NB4 (cell line): ENCODE results near the gene ARHGAP45.

Experiments used
- DNase-seq: peaks from one replicate; pipeline ENCODE4 v3.0.0; 2010; ENCODE audit warnings: low read depth
- H3K4me3 ChIP-seq: one replicate; pipeline ENCODE4 v1.5.1; 2011; ENCODE audit warnings: mild to moderate bottlenecking, low read depth, low read length, moderate library complexity
- MAX ChIP-seq: IDR thresholded peaks from 2 replicates; pipeline ENCODE4 v1.6.1; 2011; ENCODE audit warnings: low read depth, low read length
- MYC ChIP-seq: IDR thresholded peaks from 2 replicates; pipeline ENCODE4 v1.6.1; 2011; ENCODE audit warnings: low read depth, low read length
- POLR2A ChIP-seq: IDR thresholded peaks from 2 replicates; pipeline ENCODE4 v1.6.1; 2011; ENCODE audit warnings: mild to moderate bottlenecking; ENCODE audit not compliant: insufficient read length; ENCODE audit errors: extremely low read depth
- TF ChIP-seq, protein P1 (sequence below): IDR thresholded peaks from one replicate; pipeline ENCODE4 v1.5.1; 2012; ENCODE audit warnings: low read depth, low read length

Gene ARHGAP45

GRCh38 chr19:1116726-1117581 is 50.0 kb downstream of the ARHGAP45 start:
- H3K4me3 ChIP-seq = no peak overlapping the region
- no peak for DNase-seq
- TF ChIP-seq MYC (no peak), POLR2A (no peak), MAX (no peak)
- TF ChIP-seq, protein P1, sequence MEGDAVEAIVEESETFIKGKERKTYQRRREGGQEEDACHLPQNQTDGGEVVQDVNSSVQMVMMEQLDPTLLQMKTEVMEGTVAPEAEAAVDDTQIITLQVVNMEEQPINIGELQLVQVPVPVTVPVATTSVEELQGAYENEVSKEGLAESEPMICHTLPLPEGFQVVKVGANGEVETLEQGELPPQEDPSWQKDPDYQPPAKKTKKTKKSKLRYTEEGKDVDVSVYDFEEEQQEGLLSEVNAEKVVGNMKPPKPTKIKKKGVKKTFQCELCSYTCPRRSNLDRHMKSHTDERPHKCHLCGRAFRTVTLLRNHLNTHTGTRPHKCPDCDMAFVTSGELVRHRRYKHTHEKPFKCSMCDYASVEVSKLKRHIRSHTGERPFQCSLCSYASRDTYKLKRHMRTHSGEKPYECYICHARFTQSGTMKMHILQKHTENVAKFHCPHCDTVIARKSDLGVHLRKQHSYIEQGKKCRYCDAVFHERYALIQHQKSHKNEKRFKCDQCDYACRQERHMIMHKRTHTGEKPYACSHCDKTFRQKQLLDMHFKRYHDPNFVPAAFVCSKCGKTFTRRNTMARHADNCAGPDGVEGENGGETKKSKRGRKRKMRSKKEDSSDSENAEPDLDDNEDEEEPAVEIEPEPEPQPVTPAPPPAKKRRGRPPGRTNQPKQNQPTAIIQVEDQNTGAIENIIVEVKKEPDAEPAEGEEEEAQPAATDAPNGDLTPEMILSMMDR = no peak

DNA sequence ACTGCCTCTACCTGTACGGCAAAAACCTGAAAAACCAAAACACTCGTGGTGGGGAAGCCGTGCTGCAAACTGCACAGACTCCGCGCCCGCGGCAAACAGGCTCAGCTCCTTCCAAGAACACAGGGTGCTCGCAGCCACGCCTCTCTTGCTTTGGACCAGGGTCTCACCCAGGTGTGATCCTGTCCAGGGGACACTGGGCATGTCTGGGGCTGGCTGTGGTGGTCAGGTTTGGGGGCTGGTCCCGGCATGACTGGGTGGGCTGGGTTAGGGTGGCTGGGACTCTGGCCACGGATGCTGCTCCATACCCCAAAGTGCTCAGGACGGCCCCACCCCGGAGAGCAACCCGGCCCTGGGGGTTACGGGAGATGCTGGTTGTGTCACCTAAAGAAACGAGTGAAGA is 50.7 kb downstream of the ARHGAP45 start:
- no peak for DNase-seq
- TF ChIP-seq, protein P1 = no peak
- TF ChIP-seq MAX (no peak), MYC (no peak), POLR2A (no peak)
- H3K4me3 ChIP-seq = no peak overlapping the region

- TF ChIP-seq MYC = no peak
- no peak for TF ChIP-seq MAX
- TF ChIP-seq POLR2A = no peak
- TF ChIP-seq, protein P1 = no peak
- no peak for DNase-seq
- H3K4me3 ChIP-seq = no peak overlapping the region
Observed at GRCh38 chr19:1118999-1119398, 52.0 kb downstream of the ARHGAP45 start.

DNA sequence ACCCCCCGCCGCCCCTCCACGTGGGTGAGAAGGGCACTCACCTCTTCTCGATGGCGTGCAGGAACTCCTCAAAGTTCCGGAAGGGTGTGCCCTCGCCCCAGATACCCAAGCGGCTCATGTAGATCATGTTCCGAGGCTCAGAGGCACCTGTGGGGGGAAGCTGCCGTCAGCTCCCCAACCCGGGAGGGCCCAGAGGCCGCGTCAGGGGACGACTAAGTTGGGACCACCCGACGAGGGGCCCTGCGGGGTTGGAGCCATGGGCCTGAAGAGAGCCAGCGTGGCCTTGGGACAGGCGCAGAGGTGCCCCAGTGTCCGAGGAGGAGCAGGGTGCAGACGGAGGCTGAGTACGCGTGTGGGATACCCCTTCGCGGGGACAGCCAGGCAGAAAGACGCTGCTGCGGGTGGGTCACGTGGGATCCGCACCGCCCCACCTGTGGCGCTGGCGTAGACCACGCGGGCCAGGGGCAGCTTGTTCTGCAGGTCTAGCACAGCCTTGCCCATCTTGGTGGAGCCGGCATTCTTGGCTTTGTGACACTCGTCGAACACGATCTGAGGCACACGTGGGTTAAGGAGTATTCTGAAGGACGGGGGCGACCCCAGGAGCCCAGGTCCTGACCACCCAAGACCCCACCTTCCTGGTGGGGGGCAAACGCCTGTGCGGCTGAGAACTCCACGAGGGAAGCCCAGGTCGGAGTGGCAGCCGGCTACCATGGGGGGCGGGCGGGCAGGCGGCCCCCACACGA is 52.7 kb downstream of the ARHGAP45 start:
- DNase-seq = no peak
- no peak overlapping the region for H3K4me3 ChIP-seq
- TF ChIP-seq POLR2A (no peak), MYC (no peak), MAX (no peak)
- TF ChIP-seq, protein P1 = no peak

DNA sequence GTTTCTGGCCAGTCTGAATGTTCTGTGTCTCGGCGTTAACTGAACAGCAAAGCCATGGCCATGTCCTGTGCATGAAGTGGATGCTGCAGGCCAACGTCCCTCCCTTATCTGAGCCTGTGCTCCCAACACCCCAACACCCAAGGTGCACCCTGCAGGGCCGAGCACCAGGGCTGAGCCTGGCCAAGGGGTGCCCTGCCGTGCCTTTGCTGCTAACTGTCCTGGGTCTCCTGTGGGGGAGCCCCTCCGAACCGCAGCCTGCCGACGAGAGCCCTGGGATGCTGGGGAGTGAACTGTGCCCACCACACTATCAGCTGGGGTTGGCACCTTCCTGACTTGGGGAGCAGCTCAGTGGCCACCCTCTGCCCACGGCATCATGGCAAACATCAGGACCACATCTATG is 54.4 kb downstream of the ARHGAP45 start:
- H3K4me3 ChIP-seq = no peak overlapping the region
- TF ChIP-seq MAX (no peak), POLR2A (no peak), MYC (no peak)
- TF ChIP-seq, protein P1 = no peak
- DNase-seq = no peak
